ENCODE results near the gene CORT.
A peak's percentile ranks its signal among the peaks of the same experiment; 100 is the strongest.
"Not testable (repeated sequence)": the region's sequence is repeated elsewhere in the genome, so short reads cannot be mapped to it uniquely, and the experiment has no call there.

The CORT gene

GRCh38 chr1:10449751-10450150 is at the start of gene CORT:
CORT (plus strand) TSS chr1:10450031; CDS start chr1:10450224, 193 bp downstream.
- DNase-seq (ENCODE audit: low spot score), result no peak

- DNase-seq (ENCODE audit: low spot score), result no peak
These were observed 48.5 kb upstream of the CORT start for GRCh38 chr1:10401281-10401680.

- no peak for DNase-seq (ENCODE audit: low spot score)
These were observed 47.0 kb upstream of the CORT start for GRCh38 chr1:10402729-10403274.

GRCh38 chr1:10407201-10407600 is 42.6 kb upstream of the CORT start:
- DNase-seq (ENCODE audit: low spot score), result no peak

- no peak for DNase-seq (ENCODE audit: low spot score)
These were observed 34.5 kb upstream of the CORT start for GRCh38 chr1:10415211-10415930.

GRCh38 chr1:10415967-10416366 is 33.9 kb upstream of the CORT start:
- DNase-seq (ENCODE audit: low spot score), result not testable (repeated sequence)

GRCh38 chr1:10418741-10419140 is 31.1 kb upstream of the CORT start:
- not testable (repeated sequence) for DNase-seq (ENCODE audit: low spot score)

- no peak for DNase-seq (ENCODE audit: low spot score)
These were observed 30.5 kb upstream of the CORT start for GRCh38 chr1:10419351-10419750.

- DNase-seq (ENCODE audit: low spot score), result no peak
These were observed 28.2 kb upstream of the CORT start for GRCh38 chr1:10421637-10422036.

GRCh38 chr1:10424034-10424433 is 25.8 kb upstream of the CORT start:
- DNase-seq (ENCODE audit: low spot score), result no peak

GRCh38 chr1:10424651-10425050 is 25.2 kb upstream of the CORT start:
- no peak for DNase-seq (ENCODE audit: low spot score)

- not testable (repeated sequence) for DNase-seq (ENCODE audit: low spot score)
These were observed 23.9 kb upstream of the CORT start for GRCh38 chr1:10425826-10426534.

- DNase-seq (ENCODE audit: low spot score), result not testable (repeated sequence)
These were observed 23.3 kb upstream of the CORT start for GRCh38 chr1:10426535-10426848.

- DNase-seq (ENCODE audit: low spot score), result no peak
These were observed 20.8 kb upstream of the CORT start for GRCh38 chr1:10428984-10429383.

- DNase-seq (ENCODE audit: low spot score), result no peak
These were observed 20.0 kb upstream of the CORT start for GRCh38 chr1:10429868-10430215.

- peak; percentile 99 for DNase-seq (ENCODE audit: low spot score)
These were observed 19.4 kb upstream of the CORT start, which contains the start of gene CENPS for GRCh38 chr1:10430216-10431069. CENPS (plus strand) TSS chr1:10430433; CDS start chr1:10430518, 85 bp downstream.

GRCh38 chr1:10431070-10431730 is 18.6 kb upstream of the CORT start:
- peak; percentile 16 for DNase-seq (ENCODE audit: low spot score)

- DNase-seq (ENCODE audit: low spot score), result no peak
These were observed 16.7 kb upstream of the CORT start for GRCh38 chr1:10432910-10433700.

GRCh38 chr1:10433790-10434189 is 16.0 kb upstream of the CORT start:
- no peak for DNase-seq (ENCODE audit: low spot score)

- DNase-seq (ENCODE audit: low spot score), result no peak
These were observed 15.2 kb upstream of the CORT start for GRCh38 chr1:10434590-10434989.

- no peak for DNase-seq (ENCODE audit: low spot score)
These were observed 12.8 kb upstream of the CORT start for GRCh38 chr1:10437052-10437451.

All from germinal center (tissue), 1 donor.